Mucosa of rectum (tissue), 2 donors: ENCODE results near the gene HIC1.

ENCODE experiments used
- H3K27ac ChIP-seq, 2 donors: one replicate each; pipeline ENCODE4 v1.7.0; 2013; ENCODE audit warnings: inconsistent platforms in 2 of 2, low read depth in 2 of 2, low read length in 2 of 2
- H3K27me3 ChIP-seq, 2 donors: one replicate each; pipeline ENCODE4 v1.7.0; 2013; ENCODE audit warnings: low read length in 2 of 2; ENCODE audit not compliant: control insufficient read depth in 2 of 2, insufficient read depth in 2 of 2
- H3K36me3 ChIP-seq, 2 donors: one replicate each; pipeline ENCODE4 v1.7.0; 2013; ENCODE audit warnings: low read length in 2 of 2; ENCODE audit not compliant: control insufficient read depth in 2 of 2, insufficient read depth in 2 of 2
- H3K4me1 ChIP-seq, 2 donors: one replicate each; pipeline ENCODE4 v1.7.0; 2013; ENCODE audit warnings: low read length in 2 of 2, mild to moderate bottlenecking in 1 of 2; ENCODE audit not compliant: control insufficient read depth in 2 of 2, insufficient read depth in 2 of 2
- H3K4me3 ChIP-seq, 2 donors: one replicate each; pipeline ENCODE4 v1.7.0; 2013; ENCODE audit warnings: low read length in 2 of 2
- H3K9ac ChIP-seq, 2 donors: one replicate each; pipeline ENCODE4 v1.7.0; 2013; ENCODE audit warnings: low read length in 2 of 2, low read depth in 1 of 2, mild to moderate bottlenecking in 1 of 2
- H3K9me3 ChIP-seq, 2 donors: one replicate each; pipeline ENCODE4 v1.7.0; 2013; ENCODE audit warnings: low read length in 2 of 2; ENCODE audit not compliant: control insufficient read depth in 2 of 2
- donor health status: healthy.
- donor health status: Normal muscosa, but diverticular disease.

Gene HIC1

GRCh38 chr17:2055292-2056205 is 646 bp downstream of the HIC1 start:
- Histone ChIP-seq H3K4me1 (peaks cover 15 to 42% of the 10 kb centered on the region in 2 donors), H3K27me3 (peaks cover 13 to 31% of the 10 kb centered on the region in 2 donors), H3K9ac (peak overlapping the region; percentile 24 to 64)

GRCh38 chr17:2056206-2057174 is 1.6 kb downstream of the HIC1 start:
- H3K9me3 ChIP-seq = no peaks in the 10 kb centered on the region
- peaks cover 0 to 7% of the 10 kb centered on the region in 2 donors for H3K36me3 ChIP-seq
- H3K27ac ChIP-seq = peak overlapping the region; percentile 72 to 84
- H3K4me1 ChIP-seq = peaks cover 13 to 48% of the 10 kb centered on the region in 2 donors
- H3K4me3 ChIP-seq = peak overlapping the region; percentile 58 to 63
- peak overlapping the region; percentile 24 to 64 for H3K9ac ChIP-seq
- H3K27me3 ChIP-seq = peaks cover 13 to 28% of the 10 kb centered on the region in 2 donors

More at GRCh38 chr17:2055292-2056205, 646 bp downstream of the HIC1 start:
- peaks cover 0 to under 1% of the 10 kb centered on the region in 2 donors for H3K36me3 ChIP-seq
- peak overlapping the region; percentile 58 to 63 for H3K4me3 ChIP-seq
- no peaks in the 10 kb centered on the region for H3K9me3 ChIP-seq
- peak overlapping the region; percentile 72 to 84 for H3K27ac ChIP-seq

GRCh38 chr17:2057175-2057759 is 2.4 kb downstream of the HIC1 start:
- H3K27ac ChIP-seq = peak overlapping the region; percentile 72 to 83
- peaks cover 13 to 48% of the 10 kb centered on the region in 2 donors for H3K4me1 ChIP-seq
- no peaks in the 10 kb centered on the region for H3K9me3 ChIP-seq
- peaks cover 11 to 22% of the 10 kb centered on the region in 2 donors for H3K27me3 ChIP-seq
- H3K4me3 ChIP-seq = peak overlapping the region in 1 of 2 donors; percentile 17
- H3K36me3 ChIP-seq = peaks cover 0 to 7% of the 10 kb centered on the region in 2 donors
- peak overlapping the region in 1 of 2 donors; percentile 64 for H3K9ac ChIP-seq

GRCh38 chr17:2057760-2058585 is 3.1 kb downstream of the HIC1 start:
- Histone ChIP-seq H3K4me1 (peaks cover 19 to 51% of the 10 kb centered on the region in 2 donors), H3K27me3 (peaks cover 11 to 22% of the 10 kb centered on the region in 2 donors), H3K36me3 (peaks cover 6 to 7% of the 10 kb centered on the region in 2 donors), H3K27ac (peak overlapping the region; percentile 74 to 83), H3K9me3 (no peaks in the 10 kb centered on the region), H3K4me3 (peak overlapping the region; percentile 17 to 26), H3K9ac (peak overlapping the region in 1 of 2 donors; percentile 64)

GRCh38 chr17:2058586-2059546 is 4.0 kb downstream of the HIC1 start:
- H3K9ac ChIP-seq = peak overlapping the region in 1 of 2 donors; percentile 52
- peak overlapping the region; percentile 74 to 83 for H3K27ac ChIP-seq
- H3K36me3 ChIP-seq = peaks cover 6 to 7% of the 10 kb centered on the region in 2 donors
- H3K9me3 ChIP-seq = no peaks in the 10 kb centered on the region
- peaks cover 22 to 47% of the 10 kb centered on the region in 2 donors for H3K4me1 ChIP-seq
- peaks cover 7 to 22% of the 10 kb centered on the region in 2 donors for H3K27me3 ChIP-seq
- peak overlapping the region; percentile 26 to 49 for H3K4me3 ChIP-seq

- peaks cover 4 to 13% of the 10 kb centered on the region in 2 donors for H3K27me3 ChIP-seq
- no peaks in the 10 kb centered on the region for H3K9me3 ChIP-seq
- peak overlapping the region; percentile 74 to 83 for H3K27ac ChIP-seq
- peak overlapping the region in 1 of 2 donors; percentile 7 for H3K4me3 ChIP-seq
- H3K9ac ChIP-seq = peak overlapping the region; percentile 39 to 47
- peaks cover 9 to 10% of the 10 kb centered on the region in 2 donors for H3K36me3 ChIP-seq
- H3K4me1 ChIP-seq = peaks cover 20 to 43% of the 10 kb centered on the region in 2 donors
Observed at GRCh38 chr17:2059547-2060384, 4.9 kb downstream of the HIC1 start.

- Histone ChIP-seq H3K27ac (peak overlapping the region; percentile 74 to 83), H3K4me3 (no peak overlapping the region), H3K36me3 (peaks cover 11 to 15% of the 10 kb centered on the region in 2 donors), H3K27me3 (peaks cover 4 to 13% of the 10 kb centered on the region in 2 donors), H3K9ac (peak overlapping the region; percentile 1 to 39), H3K9me3 (no peaks in the 10 kb centered on the region), H3K4me1 (peaks cover 20 to 42% of the 10 kb centered on the region in 2 donors)
Observed at GRCh38 chr17:2060385-2060658, 5.4 kb downstream of the HIC1 start.
